HCT116 (cell line): ENCODE measurements around the gene SOX6. TPM values are rescaled to one million over a fixed set of nuclear protein-coding genes. Genes with fewer than 3 reads are reported as not detected.

Experiments
- ATAC-seq: fragments of 200-7000 bp; cut with Tn5 transposase; 2 replicates; pipeline ENCODE4 v1.9.1; 2020; ENCODE audit warnings: mild to moderate bottlenecking, moderate library complexity
- BruUV-seq: library from RNA; stranded (reverse); fragments of 400-500 nt; replicated peaks from 2 replicates; lab custom pipeline; 2021; lab: Mats Ljungman, UMichigan
- CTCF ChIA-PET: fragments of 300-600 bp; sonication (Branson Sonifier 250); formaldehyde crosslinking; loops from one replicate; lab custom pipeline; 2021; ENCODE audit warnings: antibody characterized with exemption; lab: Charles Lee
- POLR2A ChIA-PET: fragments of 300-600, 350-600 bp; sonication (Branson Sonifier 250); formaldehyde crosslinking; loops from one replicate; lab custom pipeline; 2021; ENCODE audit warnings: antibody characterized with exemption; lab: Charles Lee
- RAD21 ChIA-PET, 2 experiments: fragments of 300-600 bp; sonication (Branson Sonifier 250); formaldehyde crosslinking; loops; one replicate each; lab custom pipeline; 2023; ENCODE audit warnings: low total read pairs in 2 of 2; ENCODE audit not compliant: uncharacterized antibody in 2 of 2, unreplicated experiment in 2 of 2, low non-redundant PET in 1 of 2; lab: Charles Lee
- DNase-seq: peaks from one replicate; pipeline ENCODE4 v3.0.0-alpha.2; 2010; ENCODE audit warnings: low read depth, low spot score
- H2AFZ ChIP-seq: fragments of 200-600 bp; shearing (Covaris generic), sonication (generic); 2 replicates; pipeline ENCODE4 v1.6.1; 2017; ENCODE audit warnings: low read depth, mixed run types, mixed read lengths, antibody characterized with exemption, low read length; ENCODE audit not compliant: poor library complexity, severe bottlenecking
- H3K27ac ChIP-seq: 2 replicates; pipeline ENCODE4 v1.5.1; 2012; ENCODE audit warnings: low read depth, low read length
- H3K27me3 ChIP-seq: fragments of 200-600 bp; sonication (generic); 2 replicates; pipeline ENCODE4 v1.6.1; 2016; ENCODE audit warnings: mixed run types, low read length, mixed read lengths; ENCODE audit not compliant: insufficient read depth
- H3K36me3 ChIP-seq, 2 experiments: fragments of 200-500 bp in 1 of 2; fragments of 200-600 bp in 1 of 2; sonication (Bioruptor generic) in 1 of 2; sonication (generic) in 1 of 2; 2 replicates each; pipeline versions ENCODE4 v1.5.1 to v1.6.1; 2014 to 2016; ENCODE audit warnings: low read length in 2 of 2, inconsistent platforms in 1 of 2, mixed read lengths in 1 of 2, mixed run types in 1 of 2; ENCODE audit not compliant: insufficient read depth in 2 of 2, control insufficient read depth in 1 of 2
- H3K4me1 ChIP-seq, 2 experiments: fragments of 200-600 bp in 1 of 2; sonication (generic) in 1 of 2; 2 replicates each; pipeline versions ENCODE4 v1.5.1 to v1.6.1; 2012 to 2017; ENCODE audit warnings: low read length in 2 of 2, inconsistent platforms in 1 of 2, mild to moderate bottlenecking in 1 of 2, mixed read lengths in 1 of 2, mixed run types in 1 of 2, moderate library complexity in 1 of 2; ENCODE audit not compliant: insufficient read depth in 2 of 2, control insufficient read depth in 1 of 2
- H3K4me2 ChIP-seq: fragments of 200-600 bp; sonication (generic); 2 replicates; pipeline ENCODE4 v1.6.1; 2017; ENCODE audit warnings: mixed run types, low read length, mixed read lengths
- H3K4me3 ChIP-seq, 2 experiments: fragments of 200-600 bp in 1 of 2; sonication (generic) in 1 of 2; replicated peaks in 1 of 2; 2 replicates each; pipeline ENCODE4 v1.5.1; 2011 to 2016; ENCODE audit warnings: low read length in 2 of 2, control low read depth in 1 of 2, low read depth in 1 of 2, mild to moderate bottlenecking in 1 of 2, mixed read lengths in 1 of 2, mixed run types in 1 of 2
- H3K79me2 ChIP-seq: fragments of 200-600 bp; sonication (generic); 2 replicates; pipeline ENCODE4 v1.6.1; 2017; ENCODE audit warnings: mild to moderate bottlenecking, mixed run types, low read length, moderate library complexity, mixed read lengths; ENCODE audit not compliant: insufficient read depth
- H3K9ac ChIP-seq: fragments of 200-600 bp; sonication (generic); 2 replicates; pipeline ENCODE4 v1.6.1; 2016; ENCODE audit warnings: low read length, mixed read lengths
- H3K9me2 ChIP-seq: fragments of 200-600 bp; sonication (generic), shearing (Covaris generic); 2 replicates; pipeline ENCODE4 v1.6.1; 2017; ENCODE audit warnings: mixed run types, mild to moderate bottlenecking, moderate library complexity; ENCODE audit not compliant: insufficient read depth
- H3K9me3 ChIP-seq, 2 experiments: fragments of 200-500 bp in 1 of 2; fragments of 200-600 bp in 1 of 2; sonication (Bioruptor generic) in 1 of 2; sonication (generic) in 1 of 2; 2 replicates each; pipeline ENCODE4 v1.6.1; 2014 to 2017; ENCODE audit warnings: low read length in 2 of 2, mixed read lengths in 2 of 2, inconsistent platforms in 1 of 2, low read depth in 1 of 2, mild to moderate bottlenecking in 1 of 2, mixed run types in 1 of 2, moderate library complexity in 1 of 2; ENCODE audit not compliant: control insufficient read depth in 1 of 2, insufficient read depth in 1 of 2
- H4K20me1 ChIP-seq: fragments of 200-600 bp; sonication (generic), shearing (Covaris generic); 2 replicates; pipeline ENCODE4 v1.6.1; 2017; ENCODE audit warnings: mixed run types, mild to moderate bottlenecking, moderate library complexity; ENCODE audit not compliant: insufficient read depth
- ATF3 ChIP-seq: IDR thresholded peaks from 2 replicates; pipeline ENCODE4 v1.6.1; 2012
- CTCF ChIP-seq, 3 experiments: fragments of 200-600 bp in 1 of 3; sonication (generic) in 1 of 3; IDR thresholded peaks in 2 of 3; conservative IDR thresholded peaks in 1 of 3; 2 replicates each; pipeline ENCODE4 v1.5.1; 2012 to 2017; ENCODE audit warnings: low read depth in 2 of 3, low read length in 2 of 3, antibody characterized with exemption in 1 of 3, borderline replicate concordance in 1 of 3, control low read depth in 1 of 3, mild to moderate bottlenecking in 1 of 3, mixed read lengths in 1 of 3, mixed run types in 1 of 3, moderate library complexity in 1 of 3; ENCODE audit not compliant: insufficient read depth in 1 of 3
- EGR1 ChIP-seq: IDR thresholded peaks from 2 replicates; pipeline ENCODE4 v1.6.1; 2012; ENCODE audit warnings: low read depth
- EZH2 ChIP-seq: fragments of 200-600 bp; sonication (generic); IDR thresholded peaks from 2 replicates; pipeline ENCODE4 v1.6.1; 2017; ENCODE audit warnings: antibody characterized with exemption, mixed run types
- EZH2phosphoT487 ChIP-seq: fragments of 200-600 bp; IDR thresholded peaks from 2 replicates; pipeline ENCODE4 v1.6.1; 2018; ENCODE audit warnings: antibody characterized with exemption, borderline replicate concordance
- FOSL1 ChIP-seq: IDR thresholded peaks from 2 replicates; pipeline ENCODE4 v1.6.1; 2012; ENCODE audit warnings: low read depth
- JUND ChIP-seq: IDR thresholded peaks from 2 replicates; pipeline ENCODE4 v1.6.1; 2012
- POLR2A ChIP-seq: IDR thresholded peaks from 2 replicates; pipeline ENCODE4 v1.7.0; 2011; ENCODE audit warnings: borderline replicate concordance; ENCODE audit not compliant: insufficient read depth, insufficient read length; ENCODE audit errors: extremely low read depth
- POLR2AphosphoS5 ChIP-seq: IDR thresholded peaks from 2 replicates; pipeline ENCODE4 v1.6.1; 2011; ENCODE audit warnings: mild to moderate bottlenecking, low read depth, low read length, moderate library complexity
- RAD21 ChIP-seq: IDR thresholded peaks from 2 replicates; pipeline ENCODE4 v1.6.1; 2012; ENCODE audit warnings: low read depth, mild to moderate bottlenecking
- REST ChIP-seq: IDR thresholded peaks from 2 replicates; pipeline ENCODE4 v1.6.1; 2012; ENCODE audit warnings: low read depth
- SIN3A ChIP-seq: IDR thresholded peaks from 2 replicates; pipeline ENCODE4 v1.6.1; 2012; ENCODE audit warnings: low read depth
- SP1 ChIP-seq: IDR thresholded peaks from 2 replicates; pipeline ENCODE4 v1.6.1; 2012; ENCODE audit warnings: low read depth
- TCF7L2 ChIP-seq: IDR thresholded peaks from 2 replicates; pipeline ENCODE4 v1.7.0; 2011; ENCODE audit warnings: borderline replicate concordance, inconsistent platforms; ENCODE audit not compliant: insufficient read depth, insufficient read length; ENCODE audit errors: extremely low read depth
- ZNF274 ChIP-seq: fragments of 200-500 bp; sonication (Bioruptor generic); IDR thresholded peaks from 2 replicates; pipeline ENCODE4 v1.6.1; 2014; ENCODE audit warnings: mild to moderate bottlenecking, low read depth, low read length, inconsistent platforms
- intact Hi-C: fragments of 100-400 bp; cut with micrococcal nuclease; formaldehyde crosslinking; loops from 2 replicates; pipeline ENCODE4 v1.10.0; 2022
- total RNA-seq: library from RNA; stranded (reverse); gene quantifications from one replicate; pipeline ENCODE4 v1.2.1, GENCODE V29; 2021; ENCODE audit not compliant: unreplicated experiment

The SOX6 gene
- total RNA-seq, 1 experiment from 2014 or later, result 0.81 TPM

GRCh38 chr11:16009021-16009420 is 347.3 kb downstream of the SOX6 start:
- Histone ChIP-seq H3K9me3 (no peaks in the 10 kb centered on the region), H3K79me2 (no peaks in the 10 kb centered on the region), H3K9ac (no peak overlapping the region), H3K9me2 (no peaks in the 10 kb centered on the region), H2AFZ (no peak overlapping the region), H3K4me3 (no peak overlapping the region), H3K36me3 (no peaks in the 10 kb centered on the region), H3K27ac (no peak overlapping the region), H3K4me2 (no peak overlapping the region), H3K27me3 (peaks cover 33% of the 10 kb centered on the region), H3K4me1 (no peaks in the 10 kb centered on the region), H4K20me1 (no peaks in the 10 kb centered on the region)
- BruUV-seq, result no TSS peak
- DNase-seq (no peak), ATAC-seq (no peak)
- ChIA-PET CTCF (no interaction called here), POLR2A (no interaction called here), RAD21 (no interaction called here)
- intact Hi-C loops, result no loop called here
- TF ChIP-seq POLR2A (no peak), ATF3 (no peak), FOSL1 (no peak), POLR2AphosphoS5 (no peak), EZH2 (no peak), SIN3A (no peak), EGR1 (no peak), TCF7L2 (no peak), RAD21 (no peak), JUND (no peak), EZH2phosphoT487 (no peak), ZNF274 (no peak), REST (no peak), SP1 (no peak), CTCF (IDR thresholded peaks at IDR 0.05 in 2 of 3, conservative IDR thresholded peaks at IDR 0.05 in 1 of 3; ENCODE audit: borderline replicate concordance in 1 of 3, insufficient read depth in 1 of 3, low read depth in 2 of 3, low read length in 2 of 3) (no peak)
